ENCODE measurements around the gene PTBP3.
"Not testable (repeated sequence)": the region's sequence is repeated elsewhere in the genome, so short reads cannot be mapped to it uniquely, and the experiment has no call there.

The PTBP3 gene

DNA sequence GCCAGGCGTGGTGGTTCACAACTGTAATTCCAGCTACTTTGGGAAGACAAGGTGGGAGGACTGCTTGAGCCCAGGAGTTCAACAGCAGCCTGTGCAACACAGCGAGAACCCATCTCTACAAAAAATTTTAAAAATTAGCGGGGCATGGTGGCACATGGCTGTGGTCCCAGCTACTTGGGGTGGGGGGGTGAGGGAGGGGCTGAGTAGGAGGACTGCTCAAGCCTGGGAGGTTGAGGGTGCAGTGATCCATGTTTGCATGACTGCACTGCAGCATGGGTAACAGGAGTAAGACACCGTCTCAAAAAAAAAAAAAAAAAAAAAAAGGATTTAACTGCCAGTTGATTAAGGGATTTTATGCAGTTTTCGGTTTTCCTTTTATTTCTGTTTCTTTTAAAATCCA lies 65.0 kb downstream of the PTBP3 start:
- DNase-seq (no peak), ATAC-seq (no peak)

DNA sequence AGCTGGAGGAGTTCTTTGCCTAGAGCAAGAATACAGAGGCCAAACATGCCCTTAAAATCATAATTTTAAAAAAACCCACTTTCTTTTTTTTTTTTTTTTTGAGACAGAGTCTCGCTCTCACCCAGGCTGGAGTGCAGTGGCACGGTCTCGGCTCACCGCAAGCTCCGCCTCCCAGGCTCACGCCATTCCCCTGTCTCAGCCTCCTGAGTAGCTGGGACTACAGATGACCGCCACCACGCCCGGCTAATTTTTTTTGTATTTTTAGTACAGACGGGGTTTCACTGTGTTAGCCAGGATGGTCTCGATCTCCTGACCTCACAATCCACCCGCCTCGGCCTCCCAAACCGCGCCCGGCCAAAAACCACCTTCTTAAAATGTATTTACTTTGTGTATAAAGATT lies 66.3 kb downstream of the PTBP3 start:
- not testable (repeated sequence) for DNase-seq, ATAC-seq

DNA sequence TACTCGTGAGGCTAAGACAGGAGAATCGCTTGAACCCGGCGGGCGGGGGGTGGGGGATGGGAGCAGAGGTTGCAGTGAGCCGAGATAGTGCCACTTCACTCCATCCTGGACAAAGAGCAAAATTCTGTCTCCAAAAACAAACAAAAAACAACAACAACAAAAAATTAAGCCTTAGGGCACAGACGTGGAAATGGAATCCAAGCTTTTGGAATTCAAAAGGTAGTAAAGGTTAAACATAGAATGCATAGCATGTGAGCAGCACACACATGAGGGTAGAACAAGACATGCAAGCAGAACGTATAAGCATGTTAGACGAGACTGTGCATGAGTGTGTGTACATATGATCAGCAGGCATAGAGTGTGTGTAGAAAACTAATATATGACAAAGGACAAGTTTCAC lies 68.0 kb downstream of the PTBP3 start:
- DNase-seq, result no peak
- ATAC-seq, result no peak

DNA sequence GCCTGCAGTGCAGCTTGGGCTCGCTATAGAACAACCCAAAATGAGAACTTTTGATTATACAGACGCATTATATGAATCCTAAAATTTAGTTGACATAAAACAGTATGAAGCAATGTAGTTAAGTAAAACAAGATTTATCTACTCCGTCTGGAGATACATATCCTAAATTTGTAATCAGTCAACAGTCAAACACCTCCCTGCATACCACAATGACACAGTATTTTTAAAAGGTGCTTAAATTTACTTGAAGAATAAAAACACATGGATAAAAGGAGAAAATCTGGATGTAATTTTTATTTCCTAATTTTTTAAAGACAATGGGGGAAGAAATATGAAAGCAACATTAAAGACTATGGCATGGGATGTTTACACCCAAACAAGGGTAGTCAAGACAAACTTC lies 70.8 kb downstream of the PTBP3 start:
- DNase-seq (no peak), ATAC-seq (no peak)

GRCh38 chr9:112261133-112261532 lies 72.3 kb downstream of the PTBP3 start:
- DNase-seq (no peak), ATAC-seq (no peak)

GRCh38 chr9:112258106-112258505 lies 75.3 kb downstream of the PTBP3 start:
- ATAC-seq (no peak), DNase-seq (no peak)

DNA sequence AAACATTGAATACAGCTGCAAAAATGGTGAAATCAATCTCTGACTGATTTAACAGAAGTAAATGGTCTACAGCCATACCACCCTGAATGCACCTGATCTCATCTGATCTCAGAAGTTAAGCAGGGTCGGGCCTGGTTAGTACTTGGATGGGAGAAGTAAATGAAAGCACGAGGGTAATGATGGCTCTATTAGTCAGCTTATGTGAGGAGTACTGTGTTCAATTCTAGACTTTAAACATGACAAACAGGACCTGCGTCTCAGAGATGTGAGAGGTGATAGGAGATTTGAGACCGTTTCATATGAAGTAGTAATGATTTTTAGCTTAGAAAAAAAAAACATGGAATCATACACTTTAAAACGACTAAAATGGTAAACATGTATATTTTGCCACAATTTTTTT lies 81.2 kb downstream of the PTBP3 start:
- ATAC-seq, result no peak
- no peak for DNase-seq

- peak; percentile 82 for ATAC-seq
- no peak for DNase-seq
Measured at GRCh38 chr9:112249277-112249676, 84.1 kb downstream of the PTBP3 start.

- DNase-seq, result no peak
Measured at GRCh38 chr9:112248722-112249121, 84.7 kb downstream of the PTBP3 start.

DNA sequence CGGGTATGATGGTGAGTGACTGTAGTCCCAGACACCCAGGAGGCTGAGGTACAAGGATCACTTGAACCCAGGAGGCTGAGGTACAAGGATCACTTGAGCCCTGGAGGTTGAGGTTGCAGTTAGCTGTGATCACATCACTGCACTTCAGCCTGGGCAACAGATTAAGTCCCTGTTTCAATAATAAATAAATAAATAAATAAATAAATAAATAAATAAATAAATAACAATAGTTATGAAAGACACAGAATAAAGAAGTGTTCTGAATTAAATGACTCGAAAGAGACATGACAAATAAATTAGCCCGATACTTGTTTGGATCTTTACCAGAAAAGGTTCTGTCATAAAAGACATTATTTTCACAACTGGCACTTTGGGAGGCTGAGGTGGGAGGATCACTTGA lies 86.3 kb downstream of the PTBP3 start:
- no peak for DNase-seq
- ATAC-seq, result no peak

More at GRCh38 chr9:112248722-112249121, 84.7 kb downstream of the PTBP3 start:
- peak; percentile 57 for ATAC-seq

- DNase-seq (no peak), ATAC-seq (no peak)
Measured at GRCh38 chr9:112245126-112245525, 88.3 kb downstream of the PTBP3 start.

GRCh38 chr9:112242147-112242804 lies 91.1 kb downstream of the PTBP3 start:
- ATAC-seq (no peak), DNase-seq (no peak)

DNA sequence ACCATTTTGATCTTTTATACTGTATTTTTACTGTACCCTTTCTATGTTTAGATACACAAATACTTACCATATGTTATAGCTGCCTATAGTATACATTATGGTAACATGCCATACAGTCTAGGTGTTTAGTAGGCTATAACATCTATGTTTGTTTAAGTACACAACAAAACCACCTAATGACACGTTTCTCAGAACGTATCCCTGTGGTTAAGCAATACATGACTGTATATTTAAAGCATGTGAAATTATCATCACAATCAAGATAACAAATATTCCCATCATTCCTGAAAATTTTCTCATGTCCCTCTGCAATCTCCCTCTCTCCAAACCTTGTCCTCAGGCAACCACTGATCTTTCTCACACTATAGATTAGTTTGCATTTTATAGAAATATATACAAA lies 91.9 kb downstream of the PTBP3 start:
- ATAC-seq (no peak), DNase-seq (no peak)

GRCh38 chr9:112239708-112240107 lies 93.7 kb downstream of the PTBP3 start:
- DNase-seq, result no peak
- no peak for ATAC-seq

DNA sequence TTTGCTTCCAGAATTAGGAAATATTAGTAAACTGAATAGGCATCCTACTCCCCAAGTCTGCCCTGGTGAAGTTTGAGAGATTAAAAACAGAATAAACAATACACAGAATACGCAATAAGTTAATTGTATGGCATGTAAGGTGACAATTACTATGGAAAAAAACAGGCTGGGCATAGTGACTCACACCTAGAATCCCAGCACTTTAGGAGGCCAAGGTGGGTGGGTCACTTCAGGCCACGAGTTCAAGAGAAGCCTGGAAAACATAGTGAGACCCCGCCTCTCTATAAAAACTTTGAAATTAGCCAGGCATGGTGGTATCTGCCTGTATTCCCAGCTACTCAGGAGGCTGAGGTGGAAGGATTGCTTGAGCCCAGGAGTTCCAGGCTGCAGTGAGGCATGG lies 94.1 kb downstream of the PTBP3 start:
- ATAC-seq (no peak), DNase-seq (no peak)

- DNase-seq (no peak), ATAC-seq (no peak)
Measured at GRCh38 chr9:112234779-112235178, 98.6 kb downstream of the PTBP3 start.

- DNase-seq (no peak), ATAC-seq (no peak)
Measured at GRCh38 chr9:112233769-112234168, 99.7 kb downstream of the PTBP3 start.

- ATAC-seq, result no peak
- no peak for DNase-seq
Measured at GRCh38 chr9:112232233-112232632, 101.2 kb downstream of the PTBP3 start.

DNA sequence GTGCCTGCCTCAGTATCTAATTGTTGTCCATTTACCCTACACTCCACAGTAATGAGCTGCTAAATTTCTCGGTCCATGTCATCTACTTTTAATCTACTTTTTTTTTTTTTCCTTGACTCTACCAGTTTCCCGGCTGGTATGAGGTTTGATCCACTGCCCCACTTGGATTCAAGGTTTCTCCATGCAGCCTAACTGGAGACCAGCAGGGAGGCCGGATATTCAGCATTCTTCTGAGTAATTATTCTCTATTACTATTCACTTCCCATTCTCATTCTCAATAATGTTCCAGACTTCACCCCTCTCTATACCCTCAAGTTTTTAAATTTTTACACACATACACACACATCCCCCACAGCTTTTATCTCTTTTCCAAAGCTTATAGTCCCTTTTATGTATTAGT lies 107.3 kb downstream of the PTBP3 start:
- ATAC-seq (no peak), DNase-seq (no peak)

- ATAC-seq, result peak; percentile 63
- no peak for DNase-seq
Measured at GRCh38 chr9:112224401-112225289, 108.8 kb downstream of the PTBP3 start.

DNA sequence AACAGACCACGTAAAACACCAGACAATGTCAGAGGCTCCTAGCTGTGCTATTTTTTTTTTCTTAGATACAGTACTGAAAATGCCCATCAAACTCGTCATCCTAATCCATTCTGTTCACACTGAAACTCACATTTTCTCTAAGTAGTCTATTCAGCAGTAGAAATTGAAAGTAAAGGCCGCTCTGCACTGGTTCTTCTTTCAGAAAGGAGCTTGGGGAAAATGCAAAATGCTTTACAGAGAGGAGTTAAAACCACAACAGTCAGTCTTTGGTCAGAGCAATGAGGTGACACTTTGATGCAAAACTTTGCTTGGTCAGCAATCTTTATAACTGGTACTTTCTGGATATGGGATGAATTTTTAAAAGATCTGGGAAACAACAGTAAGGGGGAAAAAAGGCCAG lies 114.5 kb downstream of the PTBP3 start:
- DNase-seq, result no peak
- ATAC-seq, result peak; percentile 92

GRCh38 chr9:112212926-112213325 lies 120.5 kb downstream of the PTBP3 start:
- no peak for ATAC-seq
- DNase-seq, result no peak

- ATAC-seq, result no peak
- DNase-seq, result no peak
Measured at GRCh38 chr9:112207451-112207850, 126.0 kb downstream of the PTBP3 start.

DNA sequence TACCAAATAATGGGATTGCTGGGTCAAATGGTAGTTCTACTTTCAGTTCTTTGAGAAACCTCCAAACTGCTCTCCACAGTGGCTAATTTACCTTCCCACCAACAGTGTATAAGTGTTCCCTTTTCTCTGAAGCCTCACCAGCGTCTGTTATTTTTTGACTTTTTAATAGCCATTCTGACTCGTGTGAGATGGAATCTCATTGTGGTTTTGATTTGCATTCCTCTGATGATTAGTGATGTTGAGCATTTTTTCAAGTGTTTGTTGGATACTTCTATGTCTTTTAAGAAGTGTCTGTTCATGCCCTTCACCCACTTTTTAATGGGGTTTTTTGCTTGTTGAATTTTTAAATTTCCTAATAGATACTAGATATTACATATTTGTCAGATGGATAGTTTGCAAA lies 129.9 kb downstream of the PTBP3 start:
- DNase-seq (no peak), ATAC-seq (no peak)
